NB4 (cell line): ENCODE measurements around the gene TNFAIP1.

Experiments used
- DNase-seq: peaks from one replicate; pipeline ENCODE4 v3.0.0; 2010; ENCODE audit warnings: low read depth
- H3K4me3 ChIP-seq: one replicate; pipeline ENCODE4 v1.5.1; 2011; ENCODE audit warnings: mild to moderate bottlenecking, low read depth, low read length, moderate library complexity
- CTCF ChIP-seq: IDR thresholded peaks from one replicate; pipeline ENCODE4 v1.5.1; 2012; ENCODE audit warnings: low read depth, low read length
- MAX ChIP-seq: IDR thresholded peaks from 2 replicates; pipeline ENCODE4 v1.6.1; 2011; ENCODE audit warnings: low read depth, low read length
- MYC ChIP-seq: IDR thresholded peaks from 2 replicates; pipeline ENCODE4 v1.6.1; 2011; ENCODE audit warnings: low read depth, low read length
- POLR2A ChIP-seq: IDR thresholded peaks from 2 replicates; pipeline ENCODE4 v1.6.1; 2011; ENCODE audit warnings: mild to moderate bottlenecking; ENCODE audit not compliant: insufficient read length; ENCODE audit errors: extremely low read depth

Gene TNFAIP1

GRCh38 chr17:28342313-28342712, 6.8 kb downstream of the TNFAIP1 start:
- DNase-seq = no peak
- TF ChIP-seq POLR2A = no peak
- no peak for TF ChIP-seq CTCF
- TF ChIP-seq MYC = no peak
- TF ChIP-seq MAX = no peak
- no peak overlapping the region for H3K4me3 ChIP-seq

- no peak for DNase-seq
- no peak overlapping the region for H3K4me3 ChIP-seq
- no peak for TF ChIP-seq CTCF
- no peak for TF ChIP-seq POLR2A
- TF ChIP-seq MYC = no peak
- no peak for TF ChIP-seq MAX
Measured at GRCh38 chr17:28343491-28343932, 8.0 kb downstream of the TNFAIP1 start.

GRCh38 chr17:28344011-28344410, 8.4 kb downstream of the TNFAIP1 start:
- DNase-seq = no peak
- H3K4me3 ChIP-seq = no peak overlapping the region
- no peak for TF ChIP-seq MAX

GRCh38 chr17:28344435-28344901, 8.9 kb downstream of the TNFAIP1 start:
- H3K4me3 ChIP-seq = no peak overlapping the region
- no peak for DNase-seq
- no peak for TF ChIP-seq POLR2A
- TF ChIP-seq CTCF = no peak
- no peak for TF ChIP-seq MAX
- TF ChIP-seq MYC = no peak

GRCh38 chr17:28345419-28346198, 10.0 kb downstream of the TNFAIP1 start:
- DNase-seq = no peak
- TF ChIP-seq MAX = no peak
- TF ChIP-seq MYC = no peak
- no peak for TF ChIP-seq POLR2A
- TF ChIP-seq CTCF = no peak

GRCh38 chr17:28346199-28346580, 10.6 kb downstream of the TNFAIP1 start:
- no peak for TF ChIP-seq MYC
- TF ChIP-seq MAX = no peak
- DNase-seq = no peak

More at GRCh38 chr17:28345419-28346198, 10.0 kb downstream of the TNFAIP1 start:
- no peak overlapping the region for H3K4me3 ChIP-seq

GRCh38 chr17:28346746-28347246, 11.2 kb downstream of the TNFAIP1 start:
- no peak overlapping the region for H3K4me3 ChIP-seq
- no peak for TF ChIP-seq MAX
- peak; percentile 5 for TF ChIP-seq CTCF
- DNase-seq = peak; percentile 31

More at GRCh38 chr17:28346199-28346580, 10.6 kb downstream of the TNFAIP1 start:
- H3K4me3 ChIP-seq = no peak overlapping the region
